GM21526 (cell line): ENCODE results near the gene SNAP29.
"Not testable (repeated sequence)": the region's sequence is repeated elsewhere in the genome, so short reads cannot be mapped to it uniquely, and the experiment has no call there.

ENCODE experiments used
- ATAC-seq: cut with Tn5 transposase; IDR thresholded peaks from one replicate; pipeline ENCODE4 v1.9.1; 2021; ENCODE audit warnings: moderate library complexity; ENCODE audit not compliant: unreplicated experiment, low FRiP score

Gene SNAP29

GRCh38 chr22:20858615-20859416 lies at the start of gene SNAP29, which contains the start of gene PI4KA:
TSS of gene SNAP29 (plus strand) at chr22:20859007. CDS start at chr22:20859111, 104 bp downstream.
TSS of gene PI4KA (minus strand) at chr22:20858811. CDS start at chr22:20858725, 86 bp downstream.
- peak; percentile 86 for ATAC-seq

GRCh38 chr22:20809538-20810185 lies 49.1 kb upstream of the SNAP29 start:
- ATAC-seq, result no peak

- no peak for ATAC-seq
Measured at GRCh38 chr22:20810645-20811044, 48.2 kb upstream of the SNAP29 start.

GRCh38 chr22:20811171-20811570 lies 47.6 kb upstream of the SNAP29 start:
- ATAC-seq, result no peak

GRCh38 chr22:20811971-20812660 lies 46.7 kb upstream of the SNAP29 start:
- ATAC-seq, result no peak

- ATAC-seq, result no peak
Measured at GRCh38 chr22:20813056-20813455, 45.8 kb upstream of the SNAP29 start.

GRCh38 chr22:20814221-20814808 lies 44.5 kb upstream of the SNAP29 start:
- no peak for ATAC-seq

- ATAC-seq, result no peak
Measured at GRCh38 chr22:20815477-20816050, 43.2 kb upstream of the SNAP29 start.

- no peak for ATAC-seq
Measured at GRCh38 chr22:20816559-20816958, 42.2 kb upstream of the SNAP29 start.

- no peak for ATAC-seq
Measured at GRCh38 chr22:20818471-20818870, 40.3 kb upstream of the SNAP29 start.

- ATAC-seq, result no peak
Measured at GRCh38 chr22:20819471-20819870, 39.3 kb upstream of the SNAP29 start.

GRCh38 chr22:20821717-20822239 lies 37.0 kb upstream of the SNAP29 start:
- not testable (repeated sequence) for ATAC-seq

GRCh38 chr22:20822240-20822639 lies 36.6 kb upstream of the SNAP29 start:
- ATAC-seq, result no peak

- no peak for ATAC-seq
Measured at GRCh38 chr22:20823264-20823663, 35.5 kb upstream of the SNAP29 start.

- ATAC-seq, result not testable (repeated sequence)
Measured at GRCh38 chr22:20825216-20825615, 33.6 kb upstream of the SNAP29 start.

- ATAC-seq, result no peak
Measured at GRCh38 chr22:20825624-20826023, 33.2 kb upstream of the SNAP29 start.

- not testable (repeated sequence) for ATAC-seq
Measured at GRCh38 chr22:20826373-20827152, 32.2 kb upstream of the SNAP29 start.

- no peak for ATAC-seq
Measured at GRCh38 chr22:20829491-20830134, 29.2 kb upstream of the SNAP29 start.

GRCh38 chr22:20833225-20833665 lies 25.6 kb upstream of the SNAP29 start:
- no peak for ATAC-seq
